Activated naive CD8-positive, alpha-beta T cell treated with anti-CD3 and anti-CD28 coated beads, Interleukin-2, amount 50 U/mL, for 24 hours (primary cell): ENCODE data around the gene CHST9.

ENCODE experiments used
- ATAC-seq: fragments of 150-1000 bp; cut with Tn5 transposase; one replicate; pipeline ENCODE4 v1.10.0; 2021
- DNase-seq: peaks from one replicate; pipeline ENCODE4 v3.0.0; 2021
- H3K27ac Mint-ChIP-seq: one replicate; pipeline ENCODE4 v1.8.0; 2021; ENCODE audit warnings: mild to moderate bottlenecking, mixed read lengths
- H3K27me3 Mint-ChIP-seq: one replicate; pipeline ENCODE4 v1.8.0; 2021; ENCODE audit warnings: mixed read lengths
- H3K36me3 Mint-ChIP-seq: one replicate; pipeline ENCODE4 v1.8.0; 2021; ENCODE audit warnings: low read depth, mixed read lengths
- H3K4me1 Mint-ChIP-seq: one replicate; pipeline ENCODE4 v1.8.0; 2021; ENCODE audit warnings: mixed read lengths
- H3K4me3 Mint-ChIP-seq: one replicate; pipeline ENCODE4 v1.8.0; 2021; ENCODE audit warnings: mild to moderate bottlenecking, moderate library complexity, mixed read lengths
- H3K9me3 Mint-ChIP-seq: one replicate; pipeline ENCODE4 v1.8.0; 2021; ENCODE audit warnings: mixed read lengths

The CHST9 gene

GRCh38 chr18:26888259-26888658 is 296.8 kb downstream of the CHST9 start:
- no peaks in the 10 kb centered on the region for H3K27me3 Mint-ChIP-seq
- no peak overlapping the region for H3K4me3 Mint-ChIP-seq
- H3K9me3 Mint-ChIP-seq = no peaks in the 10 kb centered on the region
- DNase-seq (no peak), ATAC-seq (no peak)
- H3K36me3 Mint-ChIP-seq = no peaks in the 10 kb centered on the region
- no peak overlapping the region for H3K27ac Mint-ChIP-seq
- no peaks in the 10 kb centered on the region for H3K4me1 Mint-ChIP-seq

GRCh38 chr18:26875040-26875654 is 310.0 kb downstream of the CHST9 start:
- H3K27me3 Mint-ChIP-seq = no peaks in the 10 kb centered on the region
- ATAC-seq (no peak), DNase-seq (no peak)
- H3K27ac Mint-ChIP-seq = no peak overlapping the region
- H3K4me3 Mint-ChIP-seq = no peak overlapping the region
- H3K9me3 Mint-ChIP-seq = peaks cover 3% of the 10 kb centered on the region
- H3K4me1 Mint-ChIP-seq = no peaks in the 10 kb centered on the region
- no peaks in the 10 kb centered on the region for H3K36me3 Mint-ChIP-seq

GRCh38 chr18:26874283-26874682 is 310.8 kb downstream of the CHST9 start:
- Mint-ChIP-seq H3K36me3 (no peaks in the 10 kb centered on the region), H3K9me3 (peaks cover under 1% of the 10 kb centered on the region), H3K4me3 (no peak overlapping the region), H3K27ac (no peak overlapping the region), H3K27me3 (no peaks in the 10 kb centered on the region), H3K4me1 (no peaks in the 10 kb centered on the region)
- DNase-seq (no peak), ATAC-seq (no peak)

- ATAC-seq (no peak), DNase-seq (no peak)
- H3K27ac Mint-ChIP-seq = no peak overlapping the region
- H3K36me3 Mint-ChIP-seq = no peaks in the 10 kb centered on the region
- no peaks in the 10 kb centered on the region for H3K9me3 Mint-ChIP-seq
- peaks cover 8% of the 10 kb centered on the region for H3K27me3 Mint-ChIP-seq
- no peak overlapping the region for H3K4me3 Mint-ChIP-seq
- H3K4me1 Mint-ChIP-seq = no peaks in the 10 kb centered on the region
Observed at GRCh38 chr18:26869640-26870039, 315.5 kb downstream of the CHST9 start.

DNA sequence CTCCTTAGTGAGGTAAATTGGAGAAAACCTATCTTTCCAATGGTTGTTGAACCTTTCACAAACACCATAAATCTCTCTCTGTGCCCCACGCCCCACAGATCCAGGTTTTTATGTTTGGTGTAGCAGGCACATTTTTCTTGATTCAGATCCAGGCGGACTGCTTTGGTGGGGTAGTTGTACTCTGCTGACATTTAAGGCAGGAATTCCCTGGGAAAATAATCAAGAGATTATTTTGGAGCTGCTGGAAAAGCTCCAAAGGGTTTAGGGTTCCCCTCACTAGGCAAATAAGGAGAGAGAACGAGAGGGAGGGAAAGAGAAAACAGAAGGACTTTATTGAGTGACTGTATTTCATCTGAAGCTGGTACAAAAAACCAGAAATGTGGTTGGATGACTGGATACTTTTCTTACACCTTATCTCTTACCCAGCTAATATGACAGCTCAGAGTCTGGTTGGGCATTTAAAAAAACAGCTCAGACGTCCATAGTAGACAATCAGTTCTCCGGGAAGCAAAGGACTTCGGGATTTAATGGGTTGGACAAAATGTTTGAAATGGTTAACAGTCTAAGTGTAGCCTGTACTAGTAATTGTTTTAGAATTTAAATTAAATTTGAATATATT is 316.0 kb downstream of the CHST9 start:
- ATAC-seq (no peak), DNase-seq (no peak)
- Mint-ChIP-seq H3K27ac (no peak overlapping the region), H3K36me3 (no peaks in the 10 kb centered on the region), H3K4me1 (no peaks in the 10 kb centered on the region), H3K9me3 (no peaks in the 10 kb centered on the region), H3K4me3 (no peak overlapping the region), H3K27me3 (peaks cover 12% of the 10 kb centered on the region)

- no peak for DNase-seq
- no peaks in the 10 kb centered on the region for H3K9me3 Mint-ChIP-seq
- no peak for ATAC-seq
- peaks cover 17% of the 10 kb centered on the region for H3K27me3 Mint-ChIP-seq
- no peak overlapping the region for H3K27ac Mint-ChIP-seq
- no peak overlapping the region for H3K4me3 Mint-ChIP-seq
- no peaks in the 10 kb centered on the region for H3K4me1 Mint-ChIP-seq
- no peaks in the 10 kb centered on the region for H3K36me3 Mint-ChIP-seq
Observed at GRCh38 chr18:26867471-26867870, 317.6 kb downstream of the CHST9 start.

DNA sequence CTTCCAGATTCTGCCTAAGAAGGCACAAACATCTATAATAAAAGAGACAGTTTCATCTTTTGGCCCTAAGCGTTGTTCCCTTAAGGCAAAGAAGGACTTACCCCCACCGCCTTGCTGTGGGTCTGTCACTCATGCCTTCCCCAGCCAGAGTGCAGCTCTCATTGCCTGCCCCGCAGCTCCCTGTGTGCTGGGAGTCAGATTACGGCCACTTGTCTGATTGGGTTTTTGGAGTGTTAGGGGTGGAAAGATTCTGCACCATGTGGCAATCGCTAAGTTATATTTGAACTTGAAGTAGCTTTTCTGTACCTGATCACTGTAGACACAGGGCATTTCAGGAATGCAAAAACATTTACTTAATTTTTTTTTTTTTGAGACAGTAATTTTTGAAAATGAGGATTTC is 319.6 kb downstream of the CHST9 start, which contains the start of gene AQP4:
AQP4 (minus strand) TSS at position 151 of the 400 bp plus-strand sequence; CDS start at position 133, 18 bp downstream.
- peaks cover 20% of the 10 kb centered on the region for H3K27me3 Mint-ChIP-seq
- no peak within 1 kb of the TSS for H3K27ac Mint-ChIP-seq
- no peaks in the 10 kb centered on the region for H3K9me3 Mint-ChIP-seq
- H3K4me3 Mint-ChIP-seq = no peak within 1 kb of the TSS
- no peaks in the 10 kb centered on the region for H3K36me3 Mint-ChIP-seq
- ATAC-seq = no peak
- DNase-seq = no peak
- no peaks in the 10 kb centered on the region for H3K4me1 Mint-ChIP-seq

GRCh38 chr18:26864658-26865057 is 320.4 kb downstream of the CHST9 start:
- no peaks in the 10 kb centered on the region for H3K36me3 Mint-ChIP-seq
- ATAC-seq = no peak
- peaks cover 20% of the 10 kb centered on the region for H3K27me3 Mint-ChIP-seq
- no peak overlapping the region for H3K4me3 Mint-ChIP-seq
- no peak for DNase-seq
- no peaks in the 10 kb centered on the region for H3K9me3 Mint-ChIP-seq
- no peak overlapping the region for H3K27ac Mint-ChIP-seq
- H3K4me1 Mint-ChIP-seq = no peaks in the 10 kb centered on the region

DNA sequence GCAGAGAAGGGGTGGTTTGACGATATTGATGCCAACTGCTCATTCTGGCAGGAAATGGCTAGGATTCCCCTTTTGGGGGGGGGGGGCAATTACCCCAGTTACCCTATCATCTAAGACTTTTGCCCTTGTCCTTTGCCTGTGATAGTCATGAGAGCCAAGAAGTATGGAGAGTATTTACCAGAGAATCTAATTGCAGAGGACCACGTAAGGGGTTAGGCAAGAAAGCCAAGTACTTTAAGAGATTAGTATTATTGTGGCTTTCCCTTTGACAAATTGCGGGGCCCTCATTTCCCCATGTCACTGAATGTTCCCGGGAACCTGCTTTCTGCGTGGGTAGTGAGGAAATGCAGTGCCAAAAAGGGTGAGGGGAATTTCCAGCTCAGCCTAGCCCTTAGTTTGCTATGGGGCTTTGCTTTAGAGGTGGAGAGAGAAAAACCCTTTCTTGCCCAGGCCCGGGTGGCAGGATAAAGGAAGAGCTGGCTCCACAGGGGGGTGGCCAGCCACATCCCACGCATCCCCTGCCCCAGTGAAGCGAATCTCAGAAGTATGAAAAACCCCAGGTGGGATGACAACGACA is 321.1 kb downstream of the CHST9 start:
- no peak for DNase-seq
- H3K9me3 Mint-ChIP-seq = no peaks in the 10 kb centered on the region
- H3K27ac Mint-ChIP-seq = no peak overlapping the region
- H3K4me1 Mint-ChIP-seq = no peaks in the 10 kb centered on the region
- no peaks in the 10 kb centered on the region for H3K36me3 Mint-ChIP-seq
- peaks cover 20% of the 10 kb centered on the region for H3K27me3 Mint-ChIP-seq
- ATAC-seq = no peak
- H3K4me3 Mint-ChIP-seq = no peak overlapping the region

DNA sequence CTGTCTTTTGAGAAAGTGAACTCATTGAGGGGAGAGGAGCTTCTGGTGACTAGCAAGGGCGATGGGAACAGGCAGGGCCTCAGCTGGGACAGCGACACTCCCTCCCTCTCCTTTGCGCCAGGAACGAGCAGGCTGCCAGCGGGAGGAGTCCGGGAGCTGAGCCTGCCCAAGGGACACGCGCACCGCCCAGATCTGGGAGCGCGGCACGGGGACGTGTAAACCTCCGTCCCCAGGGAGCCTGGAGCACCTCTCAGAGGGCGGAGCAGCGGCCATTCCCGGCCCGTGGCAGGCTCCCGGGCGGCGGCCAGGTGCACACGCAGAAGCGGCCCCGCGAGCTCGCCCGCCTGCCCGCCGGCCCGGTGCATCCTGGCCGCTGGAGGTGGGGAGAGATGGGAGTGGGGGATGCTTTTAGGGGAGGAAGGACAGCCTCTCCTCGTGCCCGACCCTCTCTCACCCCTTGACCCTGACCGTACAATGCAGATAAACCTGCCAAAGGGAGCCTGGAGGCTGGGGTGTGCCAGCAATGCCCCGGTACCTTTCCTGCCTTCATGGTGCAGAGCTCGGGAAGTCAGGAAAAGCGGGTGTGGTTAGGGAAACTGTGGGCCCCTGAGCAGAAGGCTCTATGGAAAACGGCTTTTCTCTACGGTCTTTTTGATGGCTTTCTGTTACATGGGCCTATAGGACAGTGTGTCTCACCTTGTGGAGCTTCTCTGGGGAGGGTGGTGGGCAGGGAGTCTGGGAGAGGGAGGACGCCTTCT is 321.8 kb downstream of the CHST9 start:
- Mint-ChIP-seq H3K27me3 (peaks cover 20% of the 10 kb centered on the region), H3K4me1 (no peaks in the 10 kb centered on the region), H3K36me3 (no peaks in the 10 kb centered on the region), H3K9me3 (no peaks in the 10 kb centered on the region), H3K4me3 (no peak overlapping the region), H3K27ac (no peak overlapping the region)
- ATAC-seq (no peak), DNase-seq (no peak)

GRCh38 chr18:26862084-26862483 is 323.0 kb downstream of the CHST9 start:
- ATAC-seq (no peak), DNase-seq (no peak)
- no peaks in the 10 kb centered on the region for H3K4me1 Mint-ChIP-seq
- H3K36me3 Mint-ChIP-seq = no peaks in the 10 kb centered on the region
- no peaks in the 10 kb centered on the region for H3K9me3 Mint-ChIP-seq
- H3K4me3 Mint-ChIP-seq = no peak overlapping the region
- H3K27me3 Mint-ChIP-seq = peaks cover 20% of the 10 kb centered on the region
- no peak overlapping the region for H3K27ac Mint-ChIP-seq
